ENCODE data around the gene EHD3.

The EHD3 gene

DNA sequence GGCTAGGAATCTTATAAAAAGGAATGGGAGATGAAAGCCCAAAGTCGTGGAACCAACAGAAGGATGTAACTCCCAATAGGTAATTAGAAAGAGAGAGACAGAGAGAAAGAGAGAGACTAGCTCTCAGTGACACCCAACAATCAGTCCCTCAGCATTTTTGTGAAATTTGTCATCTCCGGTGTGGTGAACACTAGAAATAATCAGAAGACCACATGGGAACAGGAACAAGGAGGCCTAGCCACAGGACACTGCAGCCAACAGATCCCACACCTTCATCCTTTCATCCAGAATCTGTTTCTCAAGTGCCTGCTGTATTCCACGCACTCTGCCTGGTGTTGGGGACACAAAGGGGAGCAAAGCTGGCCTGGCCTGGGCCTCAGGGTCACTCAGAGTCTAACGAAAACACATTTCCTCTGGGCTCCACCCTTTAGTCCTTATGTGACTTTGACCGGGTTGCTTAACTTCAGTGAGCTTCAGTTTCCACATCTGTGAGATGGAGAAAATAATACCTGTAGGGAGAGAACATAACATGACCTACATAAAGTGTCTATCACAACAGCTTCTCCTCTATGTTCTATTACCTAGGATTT, 53.1 kb downstream of the EHD3 start:
- DNase-seq (ENCODE audit: low spot score), result no peak

GRCh38 chr2:31287654-31288053, 53.7 kb downstream of the EHD3 start:
- DNase-seq (ENCODE audit: low spot score), result no peak

GRCh38 chr2:31294196-31294595, 60.2 kb downstream of the EHD3 start:
- no peak for DNase-seq (ENCODE audit: low spot score)

DNA sequence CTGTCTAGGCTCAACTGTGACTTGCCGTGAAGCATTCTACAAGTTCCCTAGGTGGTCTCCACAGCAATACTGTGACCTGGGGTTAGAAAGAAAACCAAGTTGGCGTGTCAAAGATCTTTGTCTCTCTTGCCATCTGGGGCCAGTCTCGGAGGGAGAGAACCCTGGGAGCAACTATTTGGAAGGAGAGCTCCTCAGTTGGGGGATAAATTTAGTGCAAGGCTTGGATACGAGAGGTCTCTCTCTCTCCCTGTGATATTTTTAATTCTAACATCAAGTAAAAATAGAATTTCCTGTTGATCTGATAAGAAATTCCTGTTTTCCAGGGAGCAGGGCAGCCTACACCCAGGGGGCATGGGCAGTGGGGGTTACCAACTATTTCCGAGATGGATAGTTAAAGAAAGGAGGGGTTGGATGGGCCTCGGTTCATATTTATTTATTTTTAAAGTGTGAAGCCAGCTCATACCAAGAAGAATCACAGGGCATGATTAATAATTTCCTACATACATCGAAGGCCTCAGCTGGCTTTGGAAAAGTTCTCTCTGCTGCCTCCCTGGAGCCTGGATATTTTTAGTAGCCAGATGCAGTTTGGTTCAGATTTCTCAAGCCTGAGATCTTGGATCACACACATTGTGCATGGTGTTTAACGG, 62.8 kb downstream of the EHD3 start:
- peak; percentile 61 for DNase-seq (ENCODE audit: low spot score)

DNA sequence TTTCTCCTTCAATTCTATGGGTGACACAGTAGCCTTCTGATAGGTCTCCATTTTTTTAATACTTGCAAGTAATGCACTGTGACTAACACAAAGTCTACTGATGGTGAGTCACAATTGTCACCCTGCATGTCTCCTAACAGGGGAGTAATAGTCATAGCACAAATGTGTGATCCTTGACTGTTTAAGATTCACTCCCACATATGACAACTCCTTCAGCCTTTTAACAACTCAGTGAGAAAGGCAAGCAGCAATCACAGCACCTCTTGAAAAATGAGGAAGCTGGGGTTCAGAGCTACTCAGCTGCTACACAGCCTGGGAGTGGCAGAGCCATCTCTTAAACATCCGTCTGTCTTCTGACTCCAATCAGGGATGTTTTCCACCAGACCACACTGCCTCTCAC, 63.8 kb downstream of the EHD3 start:
- peak; percentile 69 for DNase-seq (ENCODE audit: low spot score)

DNA sequence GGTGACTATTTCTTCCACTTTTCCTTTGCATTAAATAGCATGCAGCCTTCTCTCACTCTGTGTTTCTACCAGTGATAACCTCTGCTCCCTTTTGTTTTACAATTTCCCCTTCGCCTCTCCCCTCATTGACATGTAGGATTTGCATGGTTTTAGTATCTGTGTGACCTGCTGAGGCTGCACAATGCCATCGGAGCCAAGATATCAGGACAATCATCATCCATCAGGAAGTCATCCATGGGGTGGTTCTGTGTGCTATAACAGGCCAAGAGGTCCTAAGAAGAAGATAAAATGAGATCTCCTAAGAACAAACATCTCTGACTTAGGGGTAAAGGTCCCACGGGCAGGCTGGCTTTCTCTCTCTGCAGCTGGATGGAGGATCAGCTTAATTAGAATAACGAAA, 65.6 kb downstream of the EHD3 start:
- DNase-seq (ENCODE audit: low spot score), result no peak

DNA sequence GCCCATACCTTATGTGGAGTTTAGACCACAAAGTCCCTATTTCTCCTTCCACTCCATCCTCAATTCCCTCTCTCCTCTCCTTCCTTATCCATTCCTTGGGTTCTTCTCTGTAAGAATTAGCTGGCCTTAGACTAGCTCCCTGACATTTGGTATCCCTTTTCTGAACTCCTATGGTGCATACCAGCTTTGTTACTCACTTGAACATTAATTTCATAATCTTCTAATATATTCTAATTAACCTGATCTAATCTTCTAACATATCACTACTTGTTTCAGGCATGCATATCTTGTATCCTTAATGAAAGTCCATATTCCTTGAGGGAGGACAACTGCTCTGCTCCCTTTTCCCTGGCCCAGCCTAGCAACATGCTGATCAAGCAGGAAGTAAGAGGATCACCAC, 66.4 kb downstream of the EHD3 start:
- no peak for DNase-seq (ENCODE audit: low spot score)

DNA sequence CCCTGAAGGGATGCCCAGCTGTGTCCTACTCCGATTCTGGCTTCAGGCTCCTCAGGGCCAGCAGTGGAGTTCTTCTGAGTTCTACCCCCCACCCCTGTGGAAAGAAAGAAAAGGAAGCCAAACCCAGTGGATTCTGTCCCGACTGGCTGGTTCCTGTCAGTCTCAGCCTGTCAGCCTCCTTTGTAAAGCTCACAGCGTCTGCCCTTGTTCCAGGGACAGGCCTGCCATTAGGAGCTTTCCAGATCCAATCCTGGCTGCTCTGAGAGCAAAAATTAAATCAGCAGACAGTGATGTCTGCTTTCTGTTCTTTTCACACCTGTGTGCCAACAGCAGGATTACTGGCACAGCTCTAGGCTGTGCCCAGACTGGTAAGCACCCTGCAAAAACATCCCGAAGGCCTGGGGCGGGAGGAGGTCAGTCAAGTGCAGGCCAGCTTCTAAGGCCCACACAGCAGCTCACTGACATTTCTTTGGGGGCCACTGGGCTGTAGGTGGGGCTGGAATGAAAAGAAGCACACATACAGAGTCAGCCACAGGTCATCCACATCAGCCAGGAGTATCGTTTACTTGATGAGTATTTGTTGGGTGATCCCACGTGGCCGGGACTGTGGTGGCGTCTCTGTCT, 69.1 kb downstream of the EHD3 start:
- no peak for DNase-seq (ENCODE audit: low spot score)

- no peak for DNase-seq (ENCODE audit: low spot score)
Observed at GRCh38 chr2:31304816-31305215, 70.9 kb downstream of the EHD3 start.

DNA sequence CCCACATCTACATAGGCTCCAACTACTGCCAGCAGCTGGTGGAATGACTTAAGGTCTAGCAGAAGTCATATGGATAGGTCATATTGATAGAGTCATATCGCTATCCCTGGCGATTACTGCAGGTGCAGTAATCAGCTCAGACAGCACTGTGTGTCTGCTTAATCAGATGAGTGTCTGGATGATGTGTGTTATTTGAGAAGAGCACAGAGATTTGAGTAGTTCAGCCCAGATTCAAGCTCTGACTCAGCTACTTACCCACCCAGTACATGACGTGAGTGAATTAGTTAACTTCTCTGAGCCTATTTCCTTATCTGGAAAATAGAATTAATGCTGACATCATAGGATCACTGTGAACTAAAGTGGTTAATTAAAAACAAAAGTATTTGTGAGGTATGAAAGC, 78.9 kb downstream of the EHD3 start:
- DNase-seq (ENCODE audit: low spot score), result no peak

DNA sequence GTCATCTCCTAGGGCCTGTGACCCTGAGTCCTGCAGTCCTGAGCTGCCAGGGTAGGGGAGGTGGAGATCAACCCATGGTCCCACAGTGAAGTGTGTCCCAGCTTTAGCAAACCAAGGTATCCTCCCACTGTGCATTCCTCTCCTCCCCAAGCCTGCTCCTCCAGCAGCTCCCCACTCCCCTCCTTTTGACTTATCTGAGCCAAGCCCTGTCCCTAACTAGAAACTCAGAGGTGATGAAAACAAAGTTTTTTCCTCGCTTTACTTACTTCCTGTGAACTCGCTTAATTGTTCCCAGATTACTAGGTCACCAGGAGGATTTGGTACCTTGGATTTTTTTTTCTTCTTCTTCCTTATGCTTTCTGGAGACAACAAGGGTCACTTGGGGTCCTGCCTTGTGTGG, 80.8 kb downstream of the EHD3 start:
- no peak for DNase-seq (ENCODE audit: low spot score)

GRCh38 chr2:31317396-31317795, 83.4 kb downstream of the EHD3 start:
- DNase-seq (ENCODE audit: low spot score), result no peak

DNA sequence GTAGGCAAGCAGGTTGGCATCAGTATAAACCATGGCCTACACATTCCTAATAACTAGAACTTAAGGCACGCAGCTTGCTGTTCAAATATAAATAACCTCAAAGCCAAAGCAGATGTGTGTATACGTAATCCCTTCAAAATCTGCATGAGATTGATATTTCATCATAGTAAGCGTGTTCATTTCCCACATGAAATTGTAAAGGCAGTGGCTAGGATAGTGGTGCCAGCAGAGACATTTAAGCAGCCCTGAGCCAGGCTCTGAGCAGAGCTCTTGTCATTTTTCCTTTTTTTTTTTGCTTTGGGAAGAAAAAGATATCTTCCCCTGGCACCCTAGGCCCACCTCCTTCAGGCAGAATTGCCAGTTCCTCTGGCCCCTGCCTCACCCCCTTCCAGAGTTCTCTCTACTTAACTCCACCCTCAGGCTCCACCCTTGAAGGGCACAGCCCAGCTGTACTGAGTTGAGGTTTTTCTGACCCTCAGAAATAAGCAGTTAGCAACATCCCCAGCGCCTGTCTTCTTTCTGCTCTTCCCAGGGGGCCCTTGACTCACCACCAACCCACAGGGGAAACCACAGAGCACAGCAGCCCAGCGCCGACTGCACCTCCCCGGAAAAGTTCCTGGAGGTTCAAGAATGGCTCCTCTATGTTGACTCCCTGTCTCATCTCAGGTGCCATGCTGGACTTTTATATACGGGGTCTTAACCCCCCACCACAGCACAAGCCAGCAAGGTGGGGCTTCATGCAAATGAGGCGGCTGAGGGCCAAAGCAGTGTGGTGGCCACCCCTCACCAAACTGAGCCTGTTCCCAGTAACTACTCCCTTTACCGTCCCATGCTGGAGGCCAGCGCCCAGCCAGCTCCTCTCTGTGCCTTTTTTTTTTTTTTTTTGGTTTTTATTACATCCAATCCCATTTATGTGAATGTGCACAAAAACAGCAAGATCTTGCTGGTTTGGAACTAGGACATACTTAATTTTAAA, 84.7 kb downstream of the EHD3 start:
- peak; percentile 72 for DNase-seq (ENCODE audit: low spot score)
